GM23248 (cell line): ENCODE measurements around the gene TSPAN4.

Experiments used
- EZH2 ChIP-seq: fragments of 200-600 bp; sonication (generic); IDR thresholded peaks from 2 replicates; pipeline ENCODE4 v1.6.1; 2018; ENCODE audit warnings: antibody characterized with exemption, mild to moderate bottlenecking; ENCODE audit not compliant: insufficient read depth, poor library complexity, severe bottlenecking
- EZH2phosphoT487 ChIP-seq: fragments of 200-600 bp; sonication (generic); IDR thresholded peaks from 2 replicates; pipeline ENCODE4 v1.6.1; 2018; ENCODE audit warnings: antibody characterized with exemption, moderate library complexity, mild to moderate bottlenecking, low read depth; ENCODE audit not compliant: insufficient read depth

- no peak for TF ChIP-seq EZH2
- TF ChIP-seq EZH2phosphoT487: no peak
These were observed 3.9 kb downstream of the TSPAN4 start for GRCh38 chr11:846496-847098.
